ENCODE data around the gene VPS13A. TPM values are rescaled to one million over a fixed set of nuclear protein-coding genes. Genes with fewer than 3 reads are reported as not detected.

The VPS13A gene
- total RNA-seq, 1 experiment from 2014 or later = 31.5 TPM

DNA sequence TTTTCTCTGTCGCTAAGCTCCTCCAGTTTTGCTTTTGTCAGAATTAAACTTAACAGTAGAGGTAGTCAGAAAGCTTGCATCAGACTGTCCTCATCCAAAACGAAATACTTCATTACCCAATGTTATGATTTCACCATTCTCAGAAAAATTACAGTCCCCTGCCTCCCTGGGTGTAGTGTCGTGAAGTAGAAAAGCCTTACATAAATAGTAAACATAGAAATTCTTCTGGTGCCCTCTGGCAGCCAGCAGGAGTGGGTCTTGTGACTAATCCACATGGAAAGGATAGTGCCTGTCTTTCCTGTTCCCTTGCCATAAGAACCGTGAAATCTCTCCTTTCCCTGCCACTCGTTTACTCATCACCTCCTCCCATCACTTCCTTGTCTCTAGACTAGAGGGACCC lies 240.2 kb downstream of the VPS13A start:
- no peak for ATAC-seq
- CTCF ChIA-PET = interaction anchor here (1.8 kb wide), 1 partner anchor 40 kb away, joined by 4 read pairs; no protein-coding TSS in a partner anchor
- TF ChIP-seq NR3C1 (CRISPR knock-in tag; conservative IDR thresholded peaks at IDR 0.05; ENCODE audit: low read depth) (no peak), E2F4 (CRISPR knock-in tag; IDR thresholded peaks at IDR 0.05; ENCODE audit: borderline replicate concordance, low read depth) (no peak), FOXJ3 (CRISPR knock-in tag; IDR thresholded peaks at IDR 0.05; ENCODE audit: borderline replicate concordance) (no peak), TP53 (CRISPR knock-in tag; IDR thresholded peaks at IDR 0.05) (no peak)
- TF ChIP-seq, protein P1, sequence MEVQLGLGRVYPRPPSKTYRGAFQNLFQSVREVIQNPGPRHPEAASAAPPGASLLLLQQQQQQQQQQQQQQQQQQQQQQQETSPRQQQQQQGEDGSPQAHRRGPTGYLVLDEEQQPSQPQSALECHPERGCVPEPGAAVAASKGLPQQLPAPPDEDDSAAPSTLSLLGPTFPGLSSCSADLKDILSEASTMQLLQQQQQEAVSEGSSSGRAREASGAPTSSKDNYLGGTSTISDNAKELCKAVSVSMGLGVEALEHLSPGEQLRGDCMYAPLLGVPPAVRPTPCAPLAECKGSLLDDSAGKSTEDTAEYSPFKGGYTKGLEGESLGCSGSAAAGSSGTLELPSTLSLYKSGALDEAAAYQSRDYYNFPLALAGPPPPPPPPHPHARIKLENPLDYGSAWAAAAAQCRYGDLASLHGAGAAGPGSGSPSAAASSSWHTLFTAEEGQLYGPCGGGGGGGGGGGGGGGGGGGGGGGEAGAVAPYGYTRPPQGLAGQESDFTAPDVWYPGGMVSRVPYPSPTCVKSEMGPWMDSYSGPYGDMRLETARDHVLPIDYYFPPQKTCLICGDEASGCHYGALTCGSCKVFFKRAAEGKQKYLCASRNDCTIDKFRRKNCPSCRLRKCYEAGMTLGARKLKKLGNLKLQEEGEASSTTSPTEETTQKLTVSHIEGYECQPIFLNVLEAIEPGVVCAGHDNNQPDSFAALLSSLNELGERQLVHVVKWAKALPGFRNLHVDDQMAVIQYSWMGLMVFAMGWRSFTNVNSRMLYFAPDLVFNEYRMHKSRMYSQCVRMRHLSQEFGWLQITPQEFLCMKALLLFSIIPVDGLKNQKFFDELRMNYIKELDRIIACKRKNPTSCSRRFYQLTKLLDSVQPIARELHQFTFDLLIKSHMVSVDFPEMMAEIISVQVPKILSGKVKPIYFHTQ (CRISPR knock-in tag; IDR thresholded peaks at IDR 0.05) = no peak
- TF ChIP-seq, protein P2, sequence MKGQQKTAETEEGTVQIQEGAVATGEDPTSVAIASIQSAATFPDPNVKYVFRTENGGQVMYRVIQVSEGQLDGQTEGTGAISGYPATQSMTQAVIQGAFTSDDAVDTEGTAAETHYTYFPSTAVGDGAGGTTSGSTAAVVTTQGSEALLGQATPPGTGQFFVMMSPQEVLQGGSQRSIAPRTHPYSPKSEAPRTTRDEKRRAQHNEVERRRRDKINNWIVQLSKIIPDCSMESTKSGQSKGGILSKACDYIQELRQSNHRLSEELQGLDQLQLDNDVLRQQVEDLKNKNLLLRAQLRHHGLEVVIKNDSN (CRISPR knock-in tag; IDR thresholded peaks at IDR 0.05) = no peak

GRCh38 chr9:77418226-77418625 lies 240.9 kb downstream of the VPS13A start:
- Mint-ChIP-seq H3K27ac (no peak overlapping the region), H3K27me3 (ENCODE audit: low read depth) (no peaks in the 10 kb centered on the region), H3K36me3 (peaks cover 17% of the 10 kb centered on the region), H3K4me1 (no peaks in the 10 kb centered on the region), H3K9me3 (peaks cover 8% of the 10 kb centered on the region; the same call in 1 of the 2 replicates), H3K4me3 (no peak overlapping the region)
- ATAC-seq = no peak
- no peak for DNase-seq (ENCODE audit: low spot score)
- ChIA-PET CTCF (interaction anchor here (0.9 to 1.8 kb wide), 2 partner anchors 15 to 40 kb away, joined by 3 to 4 read pairs; no protein-coding TSS in a partner anchor), POLR2A (no interaction called here)
- TF ChIP-seq MLX (CRISPR knock-in tag; IDR thresholded peaks at IDR 0.05) (no peak), TEAD4 (CRISPR knock-in tag; IDR thresholded peaks at IDR 0.05) (no peak), E2F4 (CRISPR knock-in tag; IDR thresholded peaks at IDR 0.05; ENCODE audit: borderline replicate concordance, low read depth) (no peak), ZSCAN18 (CRISPR knock-in tag; IDR thresholded peaks at IDR 0.05) (no peak), KAT7 (CRISPR knock-in tag; IDR thresholded peaks at IDR 0.05; ENCODE audit: borderline replicate concordance) (no peak), FOXP1 (CRISPR knock-in tag; IDR thresholded peaks at IDR 0.05; ENCODE audit: borderline replicate concordance) (no peak), USF2 (CRISPR knock-in tag; IDR thresholded peaks at IDR 0.05) (no peak), ELF4 (CRISPR knock-in tag; IDR thresholded peaks at IDR 0.05; ENCODE audit: low read depth) (no peak), ZNF232 (CRISPR knock-in tag; IDR thresholded peaks at IDR 0.05) (no peak), ATF3 (CRISPR knock-in tag; conservative IDR thresholded peaks at IDR 0.05) (no peak), ATF1 (CRISPR knock-in tag; IDR thresholded peaks at IDR 0.05) (no peak), RORB (CRISPR knock-in tag; IDR thresholded peaks at IDR 0.05) (no peak)
- TF ChIP-seq, protein P1 (CRISPR knock-in tag; IDR thresholded peaks at IDR 0.05) = no peak
- TF ChIP-seq, protein P3, sequence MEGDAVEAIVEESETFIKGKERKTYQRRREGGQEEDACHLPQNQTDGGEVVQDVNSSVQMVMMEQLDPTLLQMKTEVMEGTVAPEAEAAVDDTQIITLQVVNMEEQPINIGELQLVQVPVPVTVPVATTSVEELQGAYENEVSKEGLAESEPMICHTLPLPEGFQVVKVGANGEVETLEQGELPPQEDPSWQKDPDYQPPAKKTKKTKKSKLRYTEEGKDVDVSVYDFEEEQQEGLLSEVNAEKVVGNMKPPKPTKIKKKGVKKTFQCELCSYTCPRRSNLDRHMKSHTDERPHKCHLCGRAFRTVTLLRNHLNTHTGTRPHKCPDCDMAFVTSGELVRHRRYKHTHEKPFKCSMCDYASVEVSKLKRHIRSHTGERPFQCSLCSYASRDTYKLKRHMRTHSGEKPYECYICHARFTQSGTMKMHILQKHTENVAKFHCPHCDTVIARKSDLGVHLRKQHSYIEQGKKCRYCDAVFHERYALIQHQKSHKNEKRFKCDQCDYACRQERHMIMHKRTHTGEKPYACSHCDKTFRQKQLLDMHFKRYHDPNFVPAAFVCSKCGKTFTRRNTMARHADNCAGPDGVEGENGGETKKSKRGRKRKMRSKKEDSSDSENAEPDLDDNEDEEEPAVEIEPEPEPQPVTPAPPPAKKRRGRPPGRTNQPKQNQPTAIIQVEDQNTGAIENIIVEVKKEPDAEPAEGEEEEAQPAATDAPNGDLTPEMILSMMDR (IDR thresholded peaks at IDR 0.05) = no peak
- TF ChIP-seq, protein P4, sequence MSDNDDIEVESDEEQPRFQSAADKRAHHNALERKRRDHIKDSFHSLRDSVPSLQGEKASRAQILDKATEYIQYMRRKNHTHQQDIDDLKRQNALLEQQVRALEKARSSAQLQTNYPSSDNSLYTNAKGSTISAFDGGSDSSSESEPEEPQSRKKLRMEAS (CRISPR knock-in tag; IDR thresholded peaks at IDR 0.05) = no peak

More for the DNA sequence above, 240.2 kb downstream of the VPS13A start:
- no peaks in the 10 kb centered on the region for H3K4me1 Mint-ChIP-seq
- peaks cover 17% of the 10 kb centered on the region for H3K36me3 Mint-ChIP-seq
- peak overlapping the region; percentile 63; the same call in 1 of the 2 replicates for H3K27ac Mint-ChIP-seq
- H3K4me3 Mint-ChIP-seq = no peak overlapping the region
- POLR2A ChIA-PET = no interaction called here
- no peak for DNase-seq (ENCODE audit: low spot score)
- peaks cover 8% of the 10 kb centered on the region; the same call in 1 of the 2 replicates for H3K9me3 Mint-ChIP-seq
- H3K27me3 Mint-ChIP-seq (ENCODE audit: low read depth) = no peaks in the 10 kb centered on the region

Measured in WTC11 (cell line).